CD4-positive, alpha-beta T cell treated with Interleukin-6 at 100 ng/mL for 8 hours (primary cell): Measurements from ENCODE around the gene CCDC178.
"Not testable (repeated sequence)": the region's sequence is repeated elsewhere in the genome, so short reads cannot be mapped to it uniquely, and the experiment has no call there.

Experiments used
- DNase-seq: peaks from one replicate; pipeline ENCODE4 v3.0.0-alpha.2; 2020; ENCODE audit warnings: mixed read lengths, low spot score

The CCDC178 gene

GRCh38 chr18:33210575-33211189, 229.8 kb downstream of the CCDC178 start:
- DNase-seq, result no peak

GRCh38 chr18:33205777-33206176, 234.7 kb downstream of the CCDC178 start:
- no peak for DNase-seq

DNA sequence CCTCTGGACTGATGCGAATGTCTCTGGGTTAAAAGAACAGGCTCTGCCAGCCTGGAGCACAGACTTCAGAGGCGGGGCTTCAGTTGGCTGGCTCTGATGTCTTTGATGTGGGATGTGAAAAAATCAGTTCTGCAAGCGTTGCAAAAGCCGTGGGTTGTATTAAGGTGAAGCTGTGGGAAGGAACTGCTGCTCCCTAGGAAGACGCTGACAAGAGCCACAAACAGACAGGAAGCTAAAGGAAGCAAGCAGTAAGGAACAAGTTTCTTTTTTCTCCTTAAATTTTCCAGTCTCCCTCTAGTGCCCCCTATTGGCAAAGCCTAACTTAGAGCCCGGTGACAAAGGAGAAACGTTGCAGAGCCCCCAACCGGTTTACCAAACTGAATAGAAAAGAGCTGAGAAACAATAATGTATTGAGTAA, 239.0 kb downstream of the CCDC178 start:
- no peak for DNase-seq

DNA sequence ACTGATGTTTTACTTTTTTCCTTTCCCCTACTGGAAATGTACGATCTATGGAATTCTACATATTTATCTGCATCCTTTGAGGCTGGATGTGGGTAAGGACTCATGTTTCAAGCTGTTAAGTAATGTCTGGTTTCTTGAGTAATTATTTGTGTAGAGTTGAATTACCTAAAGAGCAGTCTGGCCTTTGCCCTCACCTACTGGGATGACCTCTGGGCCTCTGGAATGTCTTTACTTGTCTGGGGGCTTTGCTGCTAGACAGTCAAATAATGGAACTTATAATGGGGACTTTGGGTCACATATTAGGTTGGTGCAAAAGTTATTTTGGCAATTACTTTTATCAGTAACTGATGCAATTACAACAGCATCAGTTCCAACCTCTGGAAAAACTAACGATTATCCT, 244.7 kb downstream of the CCDC178 start:
- DNase-seq, result no peak

DNA sequence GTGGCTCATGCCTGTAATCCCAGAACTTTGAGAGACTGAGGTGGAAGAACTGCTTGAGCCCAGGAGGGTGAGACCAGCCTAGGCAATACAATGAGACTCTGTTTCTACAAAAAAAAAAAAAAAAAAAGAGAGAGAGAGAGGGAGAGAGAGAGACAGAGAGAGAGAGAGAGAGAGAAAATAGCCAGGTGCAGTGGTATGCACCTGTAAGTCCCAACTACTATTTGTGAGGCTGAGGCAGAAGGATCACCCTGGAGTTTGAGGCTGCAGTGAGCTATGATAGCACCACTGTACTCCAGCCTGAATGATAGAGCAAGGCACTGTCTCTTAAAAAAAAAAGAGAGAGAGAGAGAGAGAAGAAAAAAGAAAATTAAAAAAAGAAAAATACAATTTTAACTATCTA, 245.7 kb downstream of the CCDC178 start:
- DNase-seq, result no peak

DNA sequence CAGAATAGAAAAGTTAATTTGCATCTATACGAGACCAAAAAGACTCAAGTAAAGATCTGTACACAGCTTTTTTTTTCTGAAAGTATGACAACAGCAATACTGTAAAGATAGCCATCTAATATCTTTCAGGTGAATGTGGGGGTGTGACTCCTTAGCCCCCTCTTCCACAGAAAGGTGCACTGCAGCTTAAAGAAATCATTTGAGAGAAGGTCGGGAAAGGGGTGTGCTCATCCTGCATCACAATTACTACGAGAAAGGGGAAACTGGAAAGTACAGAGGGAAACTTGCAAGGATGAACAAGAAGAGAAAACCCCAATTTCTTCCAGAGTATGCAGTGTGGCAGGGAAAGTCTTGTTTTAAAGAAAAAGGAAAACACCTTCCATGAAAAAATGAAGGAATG, 255.6 kb downstream of the CCDC178 start:
- DNase-seq, result no peak

DNA sequence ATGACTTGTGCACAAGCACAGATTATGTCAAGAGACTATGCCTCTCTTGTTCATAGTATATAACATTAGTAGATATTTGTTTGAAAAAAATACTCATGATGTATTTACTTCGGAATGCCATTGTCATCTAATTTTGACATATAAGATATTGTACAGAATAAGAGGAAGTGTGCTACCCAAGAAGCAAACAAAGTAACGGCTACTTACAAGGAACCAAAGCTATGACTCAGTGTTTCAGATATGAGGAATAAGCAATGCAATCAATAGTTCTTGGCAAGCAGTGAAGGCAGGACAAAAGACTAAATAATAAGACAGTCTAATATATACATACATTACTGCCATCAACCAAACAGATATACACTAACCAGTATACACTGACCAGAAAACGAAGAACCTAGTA, 256.3 kb downstream of the CCDC178 start:
- no peak for DNase-seq

DNA sequence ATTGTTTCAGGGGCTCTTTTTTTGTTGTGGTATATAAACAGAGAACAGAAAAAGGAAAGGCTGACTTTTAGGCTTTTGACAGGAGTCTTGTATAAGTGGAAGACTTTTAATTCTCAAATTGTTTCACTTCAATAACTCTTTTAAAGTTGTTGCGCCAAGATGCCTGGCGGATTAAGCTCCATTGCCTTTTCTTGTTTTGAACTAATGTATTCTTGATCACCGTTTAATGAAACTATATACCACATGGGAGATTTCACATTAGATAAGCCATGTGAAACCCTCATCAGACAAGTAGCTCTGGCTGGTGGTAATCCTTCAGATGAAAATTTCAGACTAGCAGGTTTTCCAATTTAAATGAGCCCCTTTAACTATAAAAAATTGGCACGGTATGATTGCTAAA, 257.4 kb downstream of the CCDC178 start:
- no peak for DNase-seq

- DNase-seq, result no peak
Observed at GRCh38 chr18:33181016-33181415, 259.5 kb downstream of the CCDC178 start.

DNA sequence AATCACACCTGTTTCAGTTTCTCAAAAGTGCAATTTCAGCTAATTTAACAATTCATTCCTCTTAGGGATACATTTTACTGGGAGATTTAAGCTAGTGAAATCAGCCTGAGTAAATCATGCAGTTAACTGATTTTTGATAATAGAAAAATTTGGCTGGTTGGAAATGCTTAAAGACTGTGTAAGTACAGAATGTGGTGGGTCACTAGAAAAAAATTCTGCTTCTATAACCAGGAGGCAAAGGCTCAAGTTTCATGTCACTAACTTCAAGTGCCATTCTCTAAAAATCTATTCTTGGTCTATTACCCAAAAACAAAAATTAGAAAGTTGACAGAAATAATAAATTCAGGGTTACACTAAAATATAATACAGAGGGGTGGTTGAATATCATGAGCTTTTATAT, 271.3 kb downstream of the CCDC178 start:
- no peak for DNase-seq

- not testable (repeated sequence) for DNase-seq
Observed at GRCh38 chr18:33164121-33164520, 276.4 kb downstream of the CCDC178 start.

DNA sequence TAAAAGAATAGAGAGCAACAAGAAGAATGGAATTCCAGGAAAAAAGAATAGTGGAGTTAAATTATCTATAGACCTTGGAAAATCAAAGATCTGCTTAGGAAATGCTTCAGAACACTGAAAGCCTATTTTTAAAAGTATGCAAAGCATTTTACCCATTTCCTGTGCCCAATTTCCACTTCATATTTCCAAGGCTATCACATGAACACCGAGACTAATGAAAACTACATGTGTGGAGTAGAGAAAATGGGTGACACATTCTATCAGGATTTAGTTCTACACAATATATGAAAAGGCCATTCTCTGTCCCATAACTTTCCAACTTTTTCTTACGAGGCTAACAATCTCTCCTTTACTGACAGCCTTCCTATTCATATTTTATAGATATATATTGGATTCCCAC, 279.4 kb downstream of the CCDC178 start:
- DNase-seq, result no peak

DNA sequence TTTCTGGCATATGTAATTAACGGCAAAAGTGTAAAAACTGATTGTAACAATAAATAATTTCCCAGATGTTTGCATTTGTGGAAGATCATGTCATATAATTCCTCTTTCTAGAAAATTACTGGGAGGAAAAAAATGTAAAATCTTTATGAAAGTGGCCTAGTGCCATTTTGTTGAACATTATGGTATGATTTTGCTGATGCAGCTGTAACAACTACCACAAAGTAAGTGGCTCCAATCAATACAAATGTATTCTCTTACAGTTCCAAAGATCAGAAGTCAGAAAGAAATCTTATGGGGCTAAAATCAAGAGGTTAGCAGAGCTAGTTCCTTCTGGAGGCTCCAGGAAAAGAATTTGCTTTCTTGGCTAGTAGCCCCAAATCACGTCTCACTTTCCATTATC, 281.4 kb downstream of the CCDC178 start:
- no peak for DNase-seq

DNA sequence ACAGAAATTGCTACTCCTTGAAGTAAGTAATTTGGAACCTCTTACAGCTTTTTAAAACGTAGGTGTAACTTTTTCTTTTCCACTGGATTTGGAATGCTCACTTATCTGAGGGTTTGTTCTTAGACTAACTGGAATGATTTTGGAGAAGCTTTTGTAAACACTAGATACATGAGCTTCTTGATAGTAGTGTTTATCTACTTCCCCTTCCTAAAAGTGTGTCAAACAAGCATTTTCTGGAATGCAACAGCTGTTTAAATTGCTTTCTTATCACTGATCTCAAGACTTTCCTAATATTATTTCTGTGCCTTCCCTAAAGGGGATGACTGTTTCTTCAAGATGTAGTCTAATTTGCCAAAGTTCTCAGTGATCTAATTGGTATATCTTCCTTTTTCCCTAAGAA, 282.6 kb downstream of the CCDC178 start:
- DNase-seq, result no peak

- no peak for DNase-seq
Observed at GRCh38 chr18:33156906-33157470, 283.5 kb downstream of the CCDC178 start.

- DNase-seq, result no peak
Observed at GRCh38 chr18:33154049-33154448, 286.5 kb downstream of the CCDC178 start.

- no peak for DNase-seq
Observed at GRCh38 chr18:33152376-33152775, 288.1 kb downstream of the CCDC178 start.

DNA sequence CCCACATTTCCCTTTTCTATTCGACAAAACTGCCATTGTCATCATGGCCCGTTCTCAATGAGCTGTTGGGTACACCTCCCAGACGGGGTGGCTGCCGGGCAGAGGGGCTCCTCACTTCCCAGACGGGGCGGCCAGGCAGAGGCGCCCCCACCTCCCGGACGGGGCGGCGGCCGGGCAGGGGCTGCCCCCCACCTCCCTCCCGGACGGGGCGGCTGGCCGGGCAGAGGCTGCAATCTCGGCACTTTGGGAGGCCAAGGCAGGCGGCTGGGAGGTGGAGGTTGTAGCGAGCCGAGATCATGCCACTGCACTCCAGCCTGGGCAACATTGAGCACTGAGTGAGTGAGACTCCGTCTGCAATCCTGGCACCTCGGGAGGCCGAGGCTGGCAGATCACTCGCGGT, 292.7 kb downstream of the CCDC178 start:
- not testable (repeated sequence) for DNase-seq

- DNase-seq, result no peak
Observed at GRCh38 chr18:33146014-33146413, 294.5 kb downstream of the CCDC178 start.

DNA sequence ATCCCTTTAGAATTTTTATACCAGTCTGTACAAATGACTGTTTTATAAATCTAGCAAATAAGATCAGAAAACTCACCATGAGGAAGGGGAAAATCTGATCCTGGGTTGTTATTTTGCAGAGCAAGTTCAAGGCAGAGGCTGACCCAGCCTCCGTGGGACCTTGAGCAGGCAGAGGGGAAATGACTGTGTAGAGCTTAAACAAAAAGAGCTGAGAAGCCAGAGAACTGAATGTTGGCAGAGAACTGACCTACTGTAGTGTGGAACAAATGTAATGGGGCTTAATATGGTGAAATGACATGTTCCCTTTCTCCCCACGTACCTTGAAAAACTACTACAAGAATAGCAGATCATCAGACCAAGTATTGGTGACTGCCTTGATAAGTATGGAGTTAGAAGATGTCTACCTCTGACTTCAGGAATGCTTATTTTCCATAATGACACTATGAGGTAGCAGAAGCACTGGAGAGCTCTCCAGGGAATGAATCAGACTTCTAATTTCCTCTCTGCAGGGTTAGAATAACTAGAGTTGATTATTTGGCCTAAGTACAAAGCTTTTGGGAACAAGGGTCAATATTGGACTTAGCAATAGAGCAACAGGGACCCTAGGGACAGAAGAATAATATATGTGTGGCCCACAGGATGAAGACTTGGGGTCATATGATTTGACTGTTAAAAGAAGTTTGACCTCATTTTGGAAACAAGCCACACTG, 304.4 kb downstream of the CCDC178 start:
- DNase-seq, result no peak

DNA sequence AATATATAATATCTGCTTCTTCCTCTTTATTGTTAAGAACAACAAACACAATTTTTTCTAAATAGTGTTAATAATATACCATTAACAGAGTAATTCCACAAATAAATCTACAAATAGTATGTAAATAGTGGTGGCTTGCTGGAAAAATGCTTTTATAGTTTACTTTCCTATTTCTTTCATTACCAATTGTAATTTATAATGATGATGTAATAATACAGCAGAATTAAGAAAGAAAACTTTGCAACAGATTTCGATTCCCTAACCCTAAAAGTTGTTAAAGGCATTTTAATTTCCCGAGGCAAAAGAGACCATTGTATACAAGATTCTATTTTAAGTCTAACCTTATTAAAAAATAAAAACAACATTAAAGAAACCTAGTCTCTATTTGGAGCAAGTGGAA, 307.9 kb downstream of the CCDC178 start:
- DNase-seq, result no peak

DNA sequence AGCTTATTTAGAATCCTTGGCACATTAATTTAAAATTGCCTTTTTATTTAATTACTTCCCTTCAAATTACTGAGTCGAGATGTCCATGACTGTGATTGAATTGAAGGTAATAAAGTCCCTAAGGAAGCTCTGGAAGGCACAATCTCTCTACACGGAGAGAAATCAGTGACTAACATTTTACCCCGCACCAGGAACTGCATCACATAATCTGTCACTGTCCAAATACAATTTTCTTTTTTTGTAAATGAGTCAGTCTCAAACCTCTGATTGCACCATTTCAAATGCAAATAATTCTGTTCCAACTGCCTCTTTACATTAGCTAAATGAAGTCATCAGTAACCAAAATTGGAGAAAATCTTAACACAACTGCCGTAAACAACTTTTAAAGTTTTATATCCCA, 311.9 kb downstream of the CCDC178 start:
- no peak for DNase-seq

- no peak for DNase-seq
Observed at GRCh38 chr18:33123862-33124518, 316.5 kb downstream of the CCDC178 start.
